Body of pancreas (tissue), 4 donors: ENCODE data around the gene TOM1L1.

Source experiments
- CTCF ChIP-seq, 7 experiments: fragments of 450-650 bp in 4 of 7; fragments of 200-600 bp in 3 of 7; sonication (generic) in 3 of 7; IDR thresholded peaks; one replicate each; pipeline ENCODE4 v1.5.1; 2016 to 2019; ENCODE audit warnings: antibody characterized with exemption in 7 of 7
- POLR2A ChIP-seq, 3 donors: fragments of 450-650 bp; IDR thresholded peaks; one replicate each; pipeline ENCODE4 v1.6.1; 2016; ENCODE audit warnings: antibody characterized with exemption in 3 of 3, mild to moderate bottlenecking in 2 of 3

DNA sequence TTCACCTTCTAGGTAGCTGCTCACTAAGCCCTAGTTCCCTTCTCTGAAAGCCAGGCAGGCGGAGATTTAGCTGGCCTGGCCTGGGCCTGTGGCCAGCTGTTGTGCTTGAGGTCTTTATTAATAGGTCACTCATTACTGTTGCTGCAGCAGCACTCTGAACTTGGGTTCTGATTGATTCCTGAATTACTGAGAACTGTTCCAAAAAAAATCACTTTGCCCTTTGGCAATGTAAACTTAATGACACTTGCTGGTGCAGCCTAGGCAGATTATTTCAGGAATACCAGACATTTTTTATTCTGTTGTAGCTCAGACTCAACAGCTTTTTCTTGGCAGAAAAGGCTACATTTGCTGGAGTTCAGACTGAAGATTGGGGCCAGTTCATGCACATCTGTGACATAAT lies 2.7 kb downstream of the TOM1L1 start:
- TF ChIP-seq CTCF (IDR thresholded peaks at IDR 0.05): no peak
- TF ChIP-seq POLR2A (IDR thresholded peaks at IDR 0.05): no peak
